VCaP (cell line): ENCODE data around the gene ERC2.

Experiments
- H3K27ac ChIP-seq: fragments of 450-650 bp; 2 replicates; pipeline ENCODE4 v1.5.1; 2017
- TF ChIP-seq, protein P1 (sequence below): fragments of 450-650 bp; conservative IDR thresholded peaks from 2 replicates; pipeline ENCODE4 v1.5.1; 2017; ENCODE audit warnings: mild to moderate bottlenecking, moderate library complexity

The ERC2 gene

DNA sequence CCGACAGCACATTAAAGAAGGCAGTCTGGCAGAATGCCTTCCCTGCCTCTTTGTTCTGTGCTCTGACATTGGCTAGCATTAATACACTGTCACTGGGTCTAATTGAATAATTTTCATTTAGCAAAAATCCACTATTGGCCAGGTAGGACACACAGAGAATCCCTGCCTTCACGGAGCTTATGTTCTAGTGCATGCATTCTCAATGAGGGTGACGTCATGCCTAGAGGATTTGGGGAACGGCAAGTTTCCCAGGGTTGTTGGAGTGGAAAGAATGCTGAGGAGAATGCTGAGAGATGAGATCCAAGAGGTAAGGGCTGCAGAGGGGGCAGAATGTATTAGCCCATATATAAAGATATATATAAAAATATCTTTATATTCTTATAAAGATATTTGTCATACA lies 284.7 kb downstream of the ERC2 start:
- H3K27ac ChIP-seq, result no peak overlapping the region
- TF ChIP-seq, protein P1, sequence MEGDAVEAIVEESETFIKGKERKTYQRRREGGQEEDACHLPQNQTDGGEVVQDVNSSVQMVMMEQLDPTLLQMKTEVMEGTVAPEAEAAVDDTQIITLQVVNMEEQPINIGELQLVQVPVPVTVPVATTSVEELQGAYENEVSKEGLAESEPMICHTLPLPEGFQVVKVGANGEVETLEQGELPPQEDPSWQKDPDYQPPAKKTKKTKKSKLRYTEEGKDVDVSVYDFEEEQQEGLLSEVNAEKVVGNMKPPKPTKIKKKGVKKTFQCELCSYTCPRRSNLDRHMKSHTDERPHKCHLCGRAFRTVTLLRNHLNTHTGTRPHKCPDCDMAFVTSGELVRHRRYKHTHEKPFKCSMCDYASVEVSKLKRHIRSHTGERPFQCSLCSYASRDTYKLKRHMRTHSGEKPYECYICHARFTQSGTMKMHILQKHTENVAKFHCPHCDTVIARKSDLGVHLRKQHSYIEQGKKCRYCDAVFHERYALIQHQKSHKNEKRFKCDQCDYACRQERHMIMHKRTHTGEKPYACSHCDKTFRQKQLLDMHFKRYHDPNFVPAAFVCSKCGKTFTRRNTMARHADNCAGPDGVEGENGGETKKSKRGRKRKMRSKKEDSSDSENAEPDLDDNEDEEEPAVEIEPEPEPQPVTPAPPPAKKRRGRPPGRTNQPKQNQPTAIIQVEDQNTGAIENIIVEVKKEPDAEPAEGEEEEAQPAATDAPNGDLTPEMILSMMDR, result no peak

DNA sequence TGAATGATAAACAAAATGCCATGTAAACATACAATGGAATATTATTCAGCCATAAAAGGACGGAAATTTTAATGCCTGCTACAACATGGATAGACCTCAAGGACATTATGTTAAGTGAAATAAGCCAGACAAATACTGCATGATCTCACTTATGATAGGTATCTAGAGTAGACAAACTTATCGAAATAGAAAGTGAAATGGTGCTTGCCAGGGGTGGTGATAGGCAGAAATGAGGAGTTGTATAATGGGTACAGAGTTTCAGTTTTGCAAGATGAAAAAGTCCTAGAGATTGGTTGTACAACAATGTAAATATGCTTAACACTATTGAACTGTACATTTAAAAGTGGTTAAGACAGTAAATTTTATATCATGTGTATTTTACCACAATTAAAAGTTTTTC lies 287.8 kb downstream of the ERC2 start:
- TF ChIP-seq, protein P1, result no peak
- no peak overlapping the region for H3K27ac ChIP-seq

DNA sequence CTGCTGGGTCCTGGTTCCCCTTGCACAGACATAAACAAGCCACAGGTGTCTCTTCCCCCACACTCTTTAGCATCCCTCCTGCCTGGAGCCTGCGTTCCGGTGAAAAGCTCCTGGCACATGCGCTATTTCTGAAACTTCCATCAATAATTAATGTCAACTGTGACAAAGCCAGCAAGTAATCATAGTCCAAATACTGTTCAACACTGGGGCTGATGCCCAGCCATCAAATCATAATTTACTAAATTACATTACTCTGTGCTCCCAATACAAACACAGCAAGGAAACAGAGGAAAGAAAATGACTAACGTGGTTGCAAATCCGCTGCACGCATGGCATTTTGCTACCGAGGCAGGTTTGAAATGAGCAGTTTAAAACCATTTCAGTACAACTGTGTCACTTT lies 294.7 kb downstream of the ERC2 start:
- TF ChIP-seq, protein P1, result no peak
- no peak overlapping the region for H3K27ac ChIP-seq

DNA sequence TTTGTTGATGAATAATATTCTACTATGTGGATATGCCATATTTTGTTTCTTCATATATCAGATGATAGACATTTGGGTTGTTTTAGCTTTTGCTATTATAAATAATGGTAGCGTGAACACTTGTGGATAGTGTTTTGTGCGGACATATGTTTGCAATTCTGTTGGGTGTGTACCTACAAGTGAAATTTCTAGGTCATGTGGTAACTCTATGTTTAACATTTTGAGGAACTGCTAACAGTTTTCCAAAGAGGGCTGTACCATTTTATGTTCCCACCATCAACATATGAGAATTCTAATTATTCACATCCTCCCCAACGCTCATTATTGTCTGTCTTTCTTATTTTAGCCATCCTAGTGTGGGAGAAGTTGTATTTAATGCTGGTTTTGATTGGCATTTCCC lies 303.8 kb downstream of the ERC2 start:
- TF ChIP-seq, protein P1, result no peak
- no peak overlapping the region for H3K27ac ChIP-seq

DNA sequence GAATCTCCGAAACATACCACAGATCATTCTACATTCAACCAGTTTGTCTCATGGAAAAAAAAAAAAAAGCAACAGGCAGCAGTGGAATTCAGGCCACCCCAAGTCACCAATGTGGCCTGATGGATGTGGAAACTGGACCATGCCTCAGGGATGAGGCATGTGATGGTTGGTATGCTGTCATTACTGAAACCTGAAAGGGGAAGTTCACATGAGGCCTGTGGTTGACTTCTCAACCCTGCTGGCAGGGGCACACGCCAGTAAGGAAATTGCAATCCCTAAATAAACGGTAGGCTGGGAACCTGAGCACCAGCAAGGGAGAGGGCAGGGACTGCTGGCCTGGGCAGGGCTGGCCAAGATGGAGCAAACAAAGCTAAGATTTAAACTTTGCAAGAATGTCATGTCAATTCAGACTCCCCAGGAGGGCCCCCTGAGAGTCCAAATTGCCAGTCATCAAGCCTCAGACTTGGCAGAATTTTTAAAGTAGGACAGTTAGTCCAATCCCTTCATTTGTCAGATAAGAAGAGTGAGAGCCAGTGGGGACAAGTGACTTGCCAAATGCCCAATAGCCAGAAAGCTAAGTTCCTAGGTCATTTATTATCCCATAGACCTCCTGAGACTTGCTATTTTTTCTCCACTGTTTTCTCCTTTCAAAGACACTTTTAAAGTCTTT lies 310.4 kb downstream of the ERC2 start:
- TF ChIP-seq, protein P1, result no peak

DNA sequence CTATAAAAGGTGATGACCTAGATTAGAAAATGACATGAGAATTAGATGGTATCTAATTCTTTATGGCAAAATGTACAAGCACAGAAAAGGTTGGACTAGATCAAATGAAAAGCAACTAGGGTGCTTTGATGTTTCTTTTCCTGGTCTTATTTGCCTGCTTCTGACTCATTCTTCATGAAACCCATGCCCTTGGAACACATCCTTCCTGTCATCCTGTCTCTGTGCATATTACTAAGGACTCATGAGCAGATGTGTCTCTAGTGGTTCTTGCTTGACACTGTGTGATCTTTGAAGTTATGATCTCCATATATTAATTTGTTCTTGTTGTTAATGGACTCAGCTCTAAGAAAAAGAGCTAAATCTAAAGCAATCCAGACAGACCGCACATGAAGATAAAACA lies 314.0 kb downstream of the ERC2 start:
- no peak overlapping the region for H3K27ac ChIP-seq
- TF ChIP-seq, protein P1, result no peak

More for the DNA sequence above, 310.4 kb downstream of the ERC2 start:
- no peak overlapping the region for H3K27ac ChIP-seq

DNA sequence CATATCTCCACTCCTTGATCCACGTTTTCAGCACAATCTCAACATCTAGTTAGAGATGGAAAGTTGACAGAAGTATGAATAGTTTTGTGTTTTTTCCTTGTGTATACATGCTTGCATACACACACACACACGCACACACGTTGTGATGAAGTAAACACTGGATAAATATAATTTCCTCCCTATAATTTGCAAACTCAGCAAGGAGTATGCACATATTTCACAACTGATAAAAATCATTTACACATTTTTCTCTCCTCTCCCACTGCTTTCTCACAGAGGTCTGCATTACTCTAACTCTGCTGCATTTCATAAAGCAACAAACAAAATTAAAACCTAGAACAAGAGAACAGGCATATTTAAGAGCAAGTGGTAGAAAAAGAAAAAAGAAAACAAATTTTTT lies 320.9 kb downstream of the ERC2 start:
- H3K27ac ChIP-seq, result no peak overlapping the region
- TF ChIP-seq, protein P1, result no peak
